ENCODE data around the gene UBTD1. TPM values are rescaled to one million over a fixed set of nuclear protein-coding genes. Genes with fewer than 3 reads are reported as not detected.
A peak's percentile ranks its signal among the peaks of the same experiment; 100 is the strongest.

The UBTD1 gene
- polyA plus RNA-seq, 2 donors, result 5.8 to 6.7 TPM

GRCh38 chr10:97540669-97541500 is 42.2 kb downstream of the UBTD1 start:
- Histone ChIP-seq H3K9me3 (ENCODE audit: control insufficient read depth in 2 of 2, insufficient read depth in 1 of 2, low read depth in 1 of 2, low read length in 1 of 2) (no peaks in the 10 kb centered on the region), H3K4me1 (ENCODE audit: control insufficient read depth in 2 of 2, insufficient read depth in 2 of 2, low read length in 1 of 2) (peaks cover 9 to 22% of the 10 kb centered on the region in 2 donors), H3K36me3 (ENCODE audit: control insufficient read depth in 2 of 2, insufficient read depth in 2 of 2, low read length in 1 of 2) (no peaks in the 10 kb centered on the region), H3K27me3 (ENCODE audit: control insufficient read depth in 1 of 2, insufficient read depth in 2 of 2, low read length in 2 of 2) (no peaks in the 10 kb centered on the region), H3K4me3 (ENCODE audit: low read depth in 1 of 2, low read length in 2 of 2) (no peak overlapping the region), H3K27ac (ENCODE audit: low read depth in 2 of 2, low read length in 1 of 2) (peak overlapping the region; percentile 22 to 37)
- WGBS, 2 donors, result 86 to 90% methylated on average over 14 of the region's 14 CpGs

DNA sequence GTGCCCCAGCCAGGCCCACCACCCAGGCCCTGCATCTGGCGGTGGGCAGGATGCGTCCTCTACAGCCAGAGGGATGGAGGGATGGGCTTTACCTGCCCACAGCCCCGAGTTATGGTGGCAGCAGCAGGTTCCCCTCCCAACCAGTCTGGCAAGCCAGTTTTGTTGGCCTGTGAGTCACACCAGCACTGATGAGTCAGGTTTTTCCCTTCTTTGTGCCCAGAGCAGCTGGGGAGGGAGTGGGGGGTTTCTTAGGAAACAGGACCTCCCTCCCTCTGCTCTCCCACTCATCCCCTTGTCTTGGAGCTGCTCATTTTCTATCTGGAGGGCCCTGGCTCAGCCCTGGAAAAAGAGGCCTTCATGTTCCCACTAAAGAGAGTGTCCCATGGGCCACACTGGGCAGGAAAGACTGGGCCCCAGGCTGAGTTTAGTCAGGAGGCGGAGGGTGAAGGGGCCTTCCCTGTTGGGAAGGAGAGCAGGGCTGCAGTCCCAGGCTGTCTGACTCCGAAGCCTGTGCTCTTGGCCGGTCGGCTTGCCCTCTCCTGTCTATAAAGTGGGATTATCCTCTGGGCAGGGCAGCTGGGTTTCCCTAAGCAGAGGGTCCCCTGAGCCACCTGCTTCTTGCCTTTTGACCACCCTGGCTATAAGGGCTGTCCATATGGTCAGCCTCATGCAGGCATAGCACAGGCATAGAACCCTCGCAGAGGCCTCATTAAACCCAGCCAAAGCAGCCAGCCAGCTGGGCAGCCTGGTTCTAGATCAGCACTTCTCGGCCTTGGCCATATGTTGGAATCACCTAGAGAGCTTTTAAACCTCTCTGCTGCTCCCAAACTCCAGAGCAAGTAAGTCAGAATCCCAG is 43.7 kb downstream of the UBTD1 start:
- Histone ChIP-seq H3K4me1 (ENCODE audit: control insufficient read depth in 2 of 2, insufficient read depth in 2 of 2, low read length in 1 of 2) (peaks cover 10 to 23% of the 10 kb centered on the region in 2 donors), H3K27ac (ENCODE audit: low read depth in 2 of 2, low read length in 1 of 2) (peak overlapping the region; percentile 94 to 99), H3K4me3 (ENCODE audit: low read depth in 1 of 2, low read length in 2 of 2) (no peak overlapping the region), H3K36me3 (ENCODE audit: control insufficient read depth in 2 of 2, insufficient read depth in 2 of 2, low read length in 1 of 2) (no peaks in the 10 kb centered on the region), H3K27me3 (ENCODE audit: control insufficient read depth in 1 of 2, insufficient read depth in 2 of 2, low read length in 2 of 2) (no peaks in the 10 kb centered on the region), H3K9me3 (ENCODE audit: control insufficient read depth in 2 of 2, insufficient read depth in 1 of 2, low read depth in 1 of 2, low read length in 1 of 2) (no peaks in the 10 kb centered on the region)
- 27 to 53% methylated on average over 9 of the region's 9 CpGs for WGBS, 2 donors

DNA sequence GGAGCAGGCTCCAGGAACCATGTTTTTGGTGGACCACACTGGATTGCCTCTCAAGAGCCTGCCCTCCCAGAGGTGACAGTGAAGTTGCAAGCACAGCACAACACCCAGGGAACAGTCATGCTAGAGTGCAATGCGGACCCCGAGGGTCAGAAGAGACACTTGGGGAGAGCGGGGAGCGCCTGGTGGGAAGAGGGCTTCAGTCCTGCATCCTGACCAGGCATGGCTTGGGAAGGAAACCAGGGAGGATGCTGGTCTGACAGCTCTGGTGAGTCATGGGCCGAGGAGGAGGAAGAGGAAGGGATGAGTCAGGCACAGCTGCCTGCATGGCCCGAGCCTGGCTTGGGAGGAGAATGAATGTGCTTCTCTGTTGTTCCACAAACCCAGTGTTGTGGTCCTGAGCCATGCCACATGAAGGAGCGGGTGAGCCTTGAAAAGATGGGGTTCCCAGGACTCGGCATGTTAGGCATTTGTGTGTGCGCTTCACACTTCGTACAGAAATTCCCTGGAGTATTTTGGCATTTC is 44.4 kb downstream of the UBTD1 start:
- Histone ChIP-seq H3K4me1 (ENCODE audit: control insufficient read depth in 2 of 2, insufficient read depth in 2 of 2, low read length in 1 of 2) (peaks cover 10 to 23% of the 10 kb centered on the region in 2 donors), H3K27ac (ENCODE audit: low read depth in 2 of 2, low read length in 1 of 2) (peak overlapping the region; percentile 94 to 99), H3K9me3 (ENCODE audit: control insufficient read depth in 2 of 2, insufficient read depth in 1 of 2, low read depth in 1 of 2, low read length in 1 of 2) (no peaks in the 10 kb centered on the region), H3K36me3 (ENCODE audit: control insufficient read depth in 2 of 2, insufficient read depth in 2 of 2, low read length in 1 of 2) (no peaks in the 10 kb centered on the region), H3K27me3 (ENCODE audit: control insufficient read depth in 1 of 2, insufficient read depth in 2 of 2, low read length in 2 of 2) (no peaks in the 10 kb centered on the region), H3K4me3 (ENCODE audit: low read depth in 1 of 2, low read length in 2 of 2) (no peak overlapping the region)
- 25 to 46% methylated on average over 10 of the region's 10 CpGs for WGBS, 2 donors

DNA sequence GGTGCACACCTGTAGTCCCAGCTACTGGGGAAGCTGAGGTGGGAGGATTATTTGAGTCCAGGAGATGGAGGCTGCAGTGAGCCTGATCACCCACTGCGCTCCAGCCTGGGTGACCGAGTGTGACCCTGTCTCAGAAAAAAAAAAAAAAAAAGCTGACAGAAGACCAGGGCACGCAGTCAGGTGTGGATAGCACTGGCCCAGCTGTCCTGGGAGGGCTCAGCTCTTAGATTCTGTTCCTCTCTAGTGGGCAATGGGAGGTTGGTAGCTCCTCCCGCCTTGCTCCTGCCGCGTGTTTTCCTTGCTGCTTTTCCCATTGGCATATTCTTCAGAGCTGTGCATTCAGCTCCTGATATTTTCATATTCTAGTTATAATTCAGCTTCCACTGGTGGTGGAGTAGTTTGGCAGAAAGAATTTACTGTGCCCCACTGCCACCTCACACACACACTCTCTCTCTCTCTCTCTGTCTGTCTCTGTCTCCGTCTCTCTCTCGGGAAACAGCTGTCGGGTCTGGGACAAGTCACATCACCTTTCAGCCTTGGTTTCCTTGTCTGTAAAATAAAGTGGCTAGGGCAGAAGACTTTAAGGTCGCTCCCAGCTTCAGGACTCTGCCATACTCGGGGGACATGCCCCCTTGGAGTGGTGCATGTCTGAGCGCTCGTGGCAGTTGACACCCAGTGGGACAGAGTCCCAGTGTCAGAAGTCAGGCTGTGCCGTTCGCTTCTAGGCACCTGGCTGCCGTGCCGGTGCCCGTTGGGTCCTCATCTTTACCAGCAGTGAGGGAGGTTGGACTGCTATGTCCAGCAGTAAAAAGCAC is 47.9 kb downstream of the UBTD1 start:
- H3K4me3 ChIP-seq (ENCODE audit: low read depth in 1 of 2, low read length in 2 of 2), result no peak overlapping the region
- peaks cover 14 to 20% of the 10 kb centered on the region in 2 donors for H3K4me1 ChIP-seq (ENCODE audit: control insufficient read depth in 2 of 2, insufficient read depth in 2 of 2, low read length in 1 of 2)
- H3K27ac ChIP-seq (ENCODE audit: low read depth in 2 of 2, low read length in 1 of 2), result no peak overlapping the region
- no peaks in the 10 kb centered on the region for H3K9me3 ChIP-seq (ENCODE audit: control insufficient read depth in 2 of 2, insufficient read depth in 1 of 2, low read depth in 1 of 2, low read length in 1 of 2)
- WGBS, 2 donors, result 85 to 87% methylated on average over 18 of the region's 18 CpGs
- H3K36me3 ChIP-seq (ENCODE audit: control insufficient read depth in 2 of 2, insufficient read depth in 2 of 2, low read length in 1 of 2), result no peaks in the 10 kb centered on the region
- no peaks in the 10 kb centered on the region for H3K27me3 ChIP-seq (ENCODE audit: control insufficient read depth in 1 of 2, insufficient read depth in 2 of 2, low read length in 2 of 2)

DNA sequence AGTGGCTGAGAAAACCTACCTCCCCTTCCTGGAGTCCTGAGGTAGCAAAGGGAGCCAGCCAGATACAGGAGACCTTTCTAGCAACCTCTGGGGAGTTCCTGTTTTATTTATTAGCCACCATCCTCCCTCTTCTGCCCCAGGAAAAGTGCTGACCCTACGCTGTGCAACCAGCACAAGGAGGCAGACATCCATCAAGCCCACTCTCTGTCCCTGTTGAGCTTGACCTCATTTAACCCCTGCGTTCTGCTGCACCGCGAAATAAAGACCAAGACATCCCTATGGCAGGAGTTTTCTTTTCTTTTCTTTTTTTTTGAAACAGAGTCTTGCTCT is 48.5 kb downstream of the UBTD1 start:
- no peaks in the 10 kb centered on the region for H3K27me3 ChIP-seq (ENCODE audit: control insufficient read depth in 1 of 2, insufficient read depth in 2 of 2, low read length in 2 of 2)
- WGBS, 2 donors, result 78 to 79% methylated on average over 4 of the region's 4 CpGs

GRCh38 chr10:97547962-97548361 is 49.2 kb downstream of the UBTD1 start:
- 70 to 75% methylated on average over 4 of the region's 4 CpGs for WGBS, 2 donors
- no peak overlapping the region for H3K27ac ChIP-seq (ENCODE audit: low read depth in 2 of 2, low read length in 1 of 2)

More for the DNA sequence above, 48.5 kb downstream of the UBTD1 start:
- no peaks in the 10 kb centered on the region for H3K36me3 ChIP-seq (ENCODE audit: control insufficient read depth in 2 of 2, insufficient read depth in 2 of 2, low read length in 1 of 2)
- H3K27ac ChIP-seq (ENCODE audit: low read depth in 2 of 2, low read length in 1 of 2), result no peak overlapping the region
- H3K9me3 ChIP-seq (ENCODE audit: control insufficient read depth in 2 of 2, insufficient read depth in 1 of 2, low read depth in 1 of 2, low read length in 1 of 2), result no peaks in the 10 kb centered on the region
- no peak overlapping the region for H3K4me3 ChIP-seq (ENCODE audit: low read depth in 1 of 2, low read length in 2 of 2)
- peaks cover 13 to 17% of the 10 kb centered on the region in 2 donors for H3K4me1 ChIP-seq (ENCODE audit: control insufficient read depth in 2 of 2, insufficient read depth in 2 of 2, low read length in 1 of 2)

GRCh38 chr10:97548828-97549455 is 50.2 kb downstream of the UBTD1 start:
- H3K36me3 ChIP-seq (ENCODE audit: control insufficient read depth in 2 of 2, insufficient read depth in 2 of 2, low read length in 1 of 2), result no peaks in the 10 kb centered on the region

More at GRCh38 chr10:97547962-97548361, 49.2 kb downstream of the UBTD1 start:
- Histone ChIP-seq H3K27me3 (ENCODE audit: control insufficient read depth in 1 of 2, insufficient read depth in 2 of 2, low read length in 2 of 2) (no peaks in the 10 kb centered on the region), H3K4me1 (ENCODE audit: control insufficient read depth in 2 of 2, insufficient read depth in 2 of 2, low read length in 1 of 2) (peaks cover 6 to 10% of the 10 kb centered on the region in 2 donors), H3K36me3 (ENCODE audit: control insufficient read depth in 2 of 2, insufficient read depth in 2 of 2, low read length in 1 of 2) (no peaks in the 10 kb centered on the region), H3K9me3 (ENCODE audit: control insufficient read depth in 2 of 2, insufficient read depth in 1 of 2, low read depth in 1 of 2, low read length in 1 of 2) (no peaks in the 10 kb centered on the region), H3K4me3 (ENCODE audit: low read depth in 1 of 2, low read length in 2 of 2) (no peak overlapping the region)

DNA sequence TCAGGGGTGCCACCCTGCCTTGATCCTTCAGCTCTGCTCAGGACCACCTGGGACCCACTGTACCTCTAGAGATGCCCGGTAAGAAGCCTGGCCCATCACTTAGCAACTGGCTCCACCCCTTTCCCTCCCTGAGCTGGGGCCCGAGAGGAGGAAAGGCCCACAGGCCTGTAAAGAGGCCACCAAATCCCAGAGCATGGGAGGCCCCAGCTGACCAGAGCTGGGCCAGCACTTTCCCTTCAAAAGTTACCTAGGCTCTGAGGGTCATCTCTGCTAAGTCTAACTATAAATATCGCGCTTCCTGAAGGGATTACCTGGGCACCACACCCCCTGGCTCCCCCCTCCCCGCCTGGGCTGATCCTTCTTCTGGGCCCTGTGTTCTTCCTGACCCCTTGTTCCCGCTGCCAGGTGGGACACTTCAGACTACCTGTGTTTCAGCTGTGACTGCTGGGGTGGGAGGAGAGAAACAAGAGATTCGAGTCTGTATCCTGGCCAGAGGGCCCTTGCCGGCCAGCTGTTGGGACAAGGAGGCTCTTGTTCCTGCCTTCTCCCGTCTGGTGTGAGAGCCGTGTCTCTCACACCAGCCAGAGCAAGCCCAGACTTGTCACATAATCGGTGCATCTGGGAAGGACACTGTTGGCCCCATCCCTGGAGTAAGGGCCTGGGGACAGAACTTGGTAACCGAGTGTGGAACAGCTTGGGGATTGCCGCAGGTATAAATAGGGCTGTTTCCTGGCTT is 51.0 kb downstream of the UBTD1 start:
- 41 to 59% methylated on average over 13 of the region's 13 CpGs for WGBS, 2 donors
- Histone ChIP-seq H3K4me3 (ENCODE audit: low read depth in 1 of 2, low read length in 2 of 2) (no peak overlapping the region), H3K27ac (ENCODE audit: low read depth in 2 of 2, low read length in 1 of 2) (peak overlapping the region in 1 of 2 donors; percentile 21)

More at GRCh38 chr10:97548828-97549455, 50.2 kb downstream of the UBTD1 start:
- Histone ChIP-seq H3K27ac (ENCODE audit: low read depth in 2 of 2, low read length in 1 of 2) (no peak overlapping the region), H3K9me3 (ENCODE audit: control insufficient read depth in 2 of 2, insufficient read depth in 1 of 2, low read depth in 1 of 2, low read length in 1 of 2) (no peaks in the 10 kb centered on the region), H3K27me3 (ENCODE audit: control insufficient read depth in 1 of 2, insufficient read depth in 2 of 2, low read length in 2 of 2) (no peaks in the 10 kb centered on the region), H3K4me1 (ENCODE audit: control insufficient read depth in 2 of 2, insufficient read depth in 2 of 2, low read length in 1 of 2) (peaks cover 5 to 7% of the 10 kb centered on the region in 2 donors), H3K4me3 (ENCODE audit: low read depth in 1 of 2, low read length in 2 of 2) (no peak overlapping the region)
- 81 to 83% methylated on average over 13 of the region's 13 CpGs for WGBS, 2 donors

More for the DNA sequence above, 51.0 kb downstream of the UBTD1 start:
- Histone ChIP-seq H3K9me3 (ENCODE audit: control insufficient read depth in 2 of 2, insufficient read depth in 1 of 2, low read depth in 1 of 2, low read length in 1 of 2) (no peaks in the 10 kb centered on the region), H3K4me1 (ENCODE audit: control insufficient read depth in 2 of 2, insufficient read depth in 2 of 2, low read length in 1 of 2) (peaks cover 5 to 7% of the 10 kb centered on the region in 2 donors), H3K36me3 (ENCODE audit: control insufficient read depth in 2 of 2, insufficient read depth in 2 of 2, low read length in 1 of 2) (no peaks in the 10 kb centered on the region), H3K27me3 (ENCODE audit: control insufficient read depth in 1 of 2, insufficient read depth in 2 of 2, low read length in 2 of 2) (no peaks in the 10 kb centered on the region)
